ENCODE results near the gene PLS3.
"Not testable (repeated sequence)": the region's sequence is repeated elsewhere in the genome, so short reads cannot be mapped to it uniquely, and the experiment has no call there.

Gene PLS3

GRCh38 chrX:115609621-115610020, 48.6 kb downstream of the PLS3 start:
- DNase-seq (ENCODE audit: low read depth in 2 of 2), result no peak

- peak in 1 of 2 donors; percentile 0 for DNase-seq (ENCODE audit: low read depth in 2 of 2)
These were observed 56.1 kb downstream of the PLS3 start for GRCh38 chrX:115616943-115617563.

- no peak for DNase-seq (ENCODE audit: low read depth in 2 of 2)
These were observed 61.6 kb downstream of the PLS3 start for GRCh38 chrX:115622534-115622933.

- no peak for DNase-seq (ENCODE audit: low read depth in 2 of 2)
These were observed 63.9 kb downstream of the PLS3 start for GRCh38 chrX:115624916-115625315.

- no peak for DNase-seq (ENCODE audit: low read depth in 2 of 2)
These were observed 64.8 kb downstream of the PLS3 start for GRCh38 chrX:115625572-115626301.

GRCh38 chrX:115630204-115630603, 69.2 kb downstream of the PLS3 start:
- DNase-seq (ENCODE audit: low read depth in 2 of 2), result no peak

- no peak for DNase-seq (ENCODE audit: low read depth in 2 of 2)
These were observed 71.5 kb downstream of the PLS3 start for GRCh38 chrX:115632455-115632854.

- DNase-seq (ENCODE audit: low read depth in 2 of 2), result not testable (repeated sequence)
These were observed 72.4 kb downstream of the PLS3 start for GRCh38 chrX:115633397-115633796.

- DNase-seq (ENCODE audit: low read depth in 2 of 2), result no peak
These were observed 78.4 kb downstream of the PLS3 start for GRCh38 chrX:115639334-115639880.

GRCh38 chrX:115642311-115642710, 81.3 kb downstream of the PLS3 start:
- DNase-seq (ENCODE audit: low read depth in 2 of 2), result no peak

GRCh38 chrX:115642895-115643530, 82.0 kb downstream of the PLS3 start:
- DNase-seq (ENCODE audit: low read depth in 2 of 2), result peak in 1 of 2 donors; percentile 40

- not testable (repeated sequence) for DNase-seq (ENCODE audit: low read depth in 2 of 2)
These were observed 83.4 kb downstream of the PLS3 start for GRCh38 chrX:115644397-115644796.

GRCh38 chrX:115649461-115650063, 88.6 kb downstream of the PLS3 start:
- DNase-seq (ENCODE audit: low read depth in 2 of 2), result no peak

GRCh38 chrX:115650449-115650848, 89.5 kb downstream of the PLS3 start:
- DNase-seq (ENCODE audit: low read depth in 2 of 2), result no peak

- DNase-seq (ENCODE audit: low read depth in 2 of 2), result peak in 1 of 2 donors; percentile 14
These were observed 89.9 kb downstream of the PLS3 start for GRCh38 chrX:115650916-115651315.

- no peak for DNase-seq (ENCODE audit: low read depth in 2 of 2)
These were observed 91.2 kb downstream of the PLS3 start for GRCh38 chrX:115652221-115652620.

GRCh38 chrX:115665122-115665521, 104.1 kb downstream of the PLS3 start:
- DNase-seq (ENCODE audit: low read depth in 2 of 2), result no peak

GRCh38 chrX:115679460-115679859, 118.5 kb downstream of the PLS3 start:
- DNase-seq (ENCODE audit: low read depth in 2 of 2), result no peak

- no peak for DNase-seq (ENCODE audit: low read depth in 2 of 2)
These were observed 126.6 kb downstream of the PLS3 start for GRCh38 chrX:115687595-115687994.

GRCh38 chrX:115689931-115690330, 129.0 kb downstream of the PLS3 start:
- no peak for DNase-seq (ENCODE audit: low read depth in 2 of 2)

GRCh38 chrX:115690511-115691216, 129.7 kb downstream of the PLS3 start:
- peak in 1 of 2 donors; percentile 45 for DNase-seq (ENCODE audit: low read depth in 2 of 2)

- no peak for DNase-seq (ENCODE audit: low read depth in 2 of 2)
These were observed 132.5 kb downstream of the PLS3 start for GRCh38 chrX:115693476-115693875.

All from stimulated activated CD4-positive, alpha-beta T cell treated with anti-CD3 and anti-CD28 coated beads, Interleukin-15, amount 100 ng/mL, for 48 hours (primary cell).